Measurements from ENCODE around the gene YY1.

- no peak for TF ChIP-seq POLR2A (IDR thresholded peaks at IDR 0.05)
- TF ChIP-seq CTCF (IDR thresholded peaks at IDR 0.05 in 8 of 11, conservative IDR thresholded peaks at IDR 0.05 in 3 of 11), result peak in 2 of 11 experiments; percentile 1
- TF ChIP-seq POLR2AphosphoS5 (IDR thresholded peaks at IDR 0.05), result no peak
Observed at GRCh38 chr14:100240668-100241032, 1.7 kb downstream of the YY1 start.
